Measurements from ENCODE around the gene PRKG1.

DNA sequence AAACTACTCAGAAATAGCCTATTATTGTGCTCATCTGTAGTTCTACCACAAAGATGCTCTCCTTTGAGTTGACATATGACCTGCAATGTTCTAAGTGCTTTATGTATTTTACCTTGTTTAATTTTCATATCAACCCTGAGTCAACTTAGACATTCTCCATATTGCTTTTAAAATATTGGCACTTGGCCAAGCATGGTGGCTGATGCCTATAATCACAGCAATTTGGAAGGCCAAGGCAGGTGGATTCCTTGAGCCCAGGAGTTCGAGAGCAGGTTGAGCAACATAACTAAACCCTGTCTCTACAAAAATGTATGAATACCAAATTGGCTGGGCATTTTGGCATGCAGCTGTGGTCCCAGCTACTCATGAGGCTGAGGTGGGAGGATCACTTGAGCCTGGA lies 50.6 kb downstream of the PRKG1 start:
- no peak for TF ChIP-seq EP300 (IDR thresholded peaks at IDR 0.05; ENCODE audit: borderline replicate concordance)
- TF ChIP-seq FOXM1 (IDR thresholded peaks at IDR 0.05; ENCODE audit: borderline replicate concordance, low read depth): no peak

Data from Ishikawa (cell line).